Stimulated activated CD4-positive, alpha-beta T cell treated with anti-CD3 and anti-CD28 coated beads, Interleukin-2, amount 100 ng/mL, for 4 hours (primary cell): ENCODE measurements around the gene FZD1.

Experiments
- DNase-seq: peaks from one replicate; pipeline ENCODE4 v3.0.0-alpha.2; 2020; ENCODE audit warnings: low read depth

The FZD1 gene

GRCh38 chr7:91264046-91264923 lies at the start of gene FZD1:
Gene FZD1, plus strand, starts transcription at chr7:91264433. Its CDS starts 448 bp downstream, at chr7:91264881.
- peak; percentile 37 for DNase-seq

- no peak for DNase-seq
These were observed 37.8 kb upstream of the FZD1 start for GRCh38 chr7:91226411-91226810.

- no peak for DNase-seq
These were observed 35.9 kb upstream of the FZD1 start for GRCh38 chr7:91228327-91228726.

- DNase-seq = no peak
These were observed 35.2 kb upstream of the FZD1 start for GRCh38 chr7:91228927-91229558.

GRCh38 chr7:91230100-91230499 lies 34.1 kb upstream of the FZD1 start:
- DNase-seq = no peak

GRCh38 chr7:91230503-91230902 lies 33.7 kb upstream of the FZD1 start:
- DNase-seq = no peak

- DNase-seq = no peak
These were observed 31.0 kb upstream of the FZD1 start for GRCh38 chr7:91233212-91233611.

GRCh38 chr7:91235211-91235832 lies 28.9 kb upstream of the FZD1 start:
- DNase-seq = no peak

- no peak for DNase-seq
These were observed 25.0 kb upstream of the FZD1 start for GRCh38 chr7:91239171-91239604.

- DNase-seq = no peak
These were observed 24.5 kb upstream of the FZD1 start for GRCh38 chr7:91239772-91240171.

GRCh38 chr7:91240376-91240941 lies 23.8 kb upstream of the FZD1 start:
- DNase-seq = no peak

- no peak for DNase-seq
These were observed 22.0 kb upstream of the FZD1 start for GRCh38 chr7:91242097-91242844.

- no peak for DNase-seq
These were observed 20.5 kb upstream of the FZD1 start for GRCh38 chr7:91243591-91244301.

GRCh38 chr7:91247500-91247899 lies 16.7 kb upstream of the FZD1 start:
- no peak for DNase-seq

- no peak for DNase-seq
These were observed 15.2 kb upstream of the FZD1 start for GRCh38 chr7:91248996-91249395.

- no peak for DNase-seq
These were observed 14.6 kb upstream of the FZD1 start for GRCh38 chr7:91249506-91250233.

GRCh38 chr7:91250706-91251105 lies 13.5 kb upstream of the FZD1 start:
- DNase-seq = no peak

GRCh38 chr7:91251877-91252276 lies 12.4 kb upstream of the FZD1 start:
- DNase-seq = no peak

GRCh38 chr7:91263384-91264045 lies 718 bp upstream of the FZD1 start:
- no peak for DNase-seq
